ENCODE results near the gene IRX2.

DNA sequence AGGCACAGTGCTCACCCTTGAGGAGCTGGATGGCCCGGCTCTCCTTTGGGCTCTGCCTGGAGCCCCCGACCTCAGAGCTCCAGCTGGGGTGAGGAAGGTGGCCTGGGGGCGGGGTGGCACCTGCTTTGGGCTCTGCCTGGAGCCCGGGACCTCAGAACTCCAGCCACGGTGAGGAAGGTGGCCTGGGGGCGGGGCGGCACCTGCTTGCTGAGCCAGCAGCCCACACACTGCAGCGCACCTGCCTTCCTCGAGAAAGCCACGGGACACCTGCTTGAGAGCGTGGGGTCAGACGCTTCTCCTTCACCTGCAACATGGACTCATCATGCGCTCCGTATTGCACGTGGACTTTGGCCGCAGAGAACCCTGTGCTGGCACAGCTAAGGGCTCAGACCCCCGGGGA lies 51.8 kb downstream of the IRX2 start:
- no peak for TF ChIP-seq CTCF (IDR thresholded peaks at IDR 0.05)
- no peak for TF ChIP-seq POLR2A (IDR thresholded peaks at IDR 0.05)
